GM21529 (cell line): ENCODE measurements around the gene PAQR8.
A peak's percentile ranks its signal among the peaks of the same experiment; 100 is the strongest.

Experiments used
- ATAC-seq: cut with Tn5 transposase; IDR thresholded peaks from one replicate; pipeline ENCODE4 v1.9.1; 2021; ENCODE audit not compliant: unreplicated experiment

PAQR8 gene

GRCh38 chr6:52361945-52362442, at the start of gene PAQR8:
TSS of gene PAQR8 (plus strand) at chr6:52362151. CDS start at chr6:52403214, 41,063 bp downstream.
- ATAC-seq = peak; percentile 84

GRCh38 chr6:52312461-52312860, 49.5 kb upstream of the PAQR8 start:
- ATAC-seq = no peak

GRCh38 chr6:52314752-52315151, 47.2 kb upstream of the PAQR8 start:
- ATAC-seq = no peak

- ATAC-seq = no peak
Measured at GRCh38 chr6:52317211-52317610, 44.7 kb upstream of the PAQR8 start.

GRCh38 chr6:52317841-52318581, 43.9 kb upstream of the PAQR8 start:
- peak; percentile 100 for ATAC-seq

GRCh38 chr6:52324189-52324588, 37.8 kb upstream of the PAQR8 start:
- ATAC-seq = no peak

GRCh38 chr6:52325695-52326471, 36.1 kb upstream of the PAQR8 start:
- ATAC-seq = no peak

- no peak for ATAC-seq
Measured at GRCh38 chr6:52326540-52327364, 35.2 kb upstream of the PAQR8 start.

- no peak for ATAC-seq
Measured at GRCh38 chr6:52328303-52328662, 33.7 kb upstream of the PAQR8 start.

- no peak for ATAC-seq
Measured at GRCh38 chr6:52328729-52329128, 33.2 kb upstream of the PAQR8 start.

GRCh38 chr6:52330470-52330869, 31.5 kb upstream of the PAQR8 start:
- ATAC-seq = no peak

- ATAC-seq = no peak
Measured at GRCh38 chr6:52331793-52332457, 30.0 kb upstream of the PAQR8 start.

- ATAC-seq = no peak
Measured at GRCh38 chr6:52333840-52334200, 28.1 kb upstream of the PAQR8 start.

- no peak for ATAC-seq
Measured at GRCh38 chr6:52335576-52335975, 26.4 kb upstream of the PAQR8 start.

GRCh38 chr6:52336919-52337561, 24.9 kb upstream of the PAQR8 start:
- ATAC-seq = no peak

- peak; percentile 76 for ATAC-seq
Measured at GRCh38 chr6:52337633-52338290, 24.2 kb upstream of the PAQR8 start.

- ATAC-seq = no peak
Measured at GRCh38 chr6:52340603-52340880, 21.4 kb upstream of the PAQR8 start.

GRCh38 chr6:52341561-52342260, 20.2 kb upstream of the PAQR8 start:
- ATAC-seq = no peak

GRCh38 chr6:52345311-52345710, 16.6 kb upstream of the PAQR8 start:
- ATAC-seq = no peak

GRCh38 chr6:52346503-52346902, 15.4 kb upstream of the PAQR8 start:
- no peak for ATAC-seq
